GM18873 (cell line): Measurements from ENCODE around the gene CREB5.

Source experiments
- ATAC-seq: cut with Tn5 transposase; IDR thresholded peaks from one replicate; pipeline ENCODE4 v1.9.1; 2021; ENCODE audit warnings: mild to moderate bottlenecking, moderate library complexity, moderate number of reproducible peaks; ENCODE audit not compliant: unreplicated experiment, low FRiP score

Gene CREB5

GRCh38 chr7:28725045-28725642 lies 312.8 kb downstream of the CREB5 start:
- no peak for ATAC-seq

DNA sequence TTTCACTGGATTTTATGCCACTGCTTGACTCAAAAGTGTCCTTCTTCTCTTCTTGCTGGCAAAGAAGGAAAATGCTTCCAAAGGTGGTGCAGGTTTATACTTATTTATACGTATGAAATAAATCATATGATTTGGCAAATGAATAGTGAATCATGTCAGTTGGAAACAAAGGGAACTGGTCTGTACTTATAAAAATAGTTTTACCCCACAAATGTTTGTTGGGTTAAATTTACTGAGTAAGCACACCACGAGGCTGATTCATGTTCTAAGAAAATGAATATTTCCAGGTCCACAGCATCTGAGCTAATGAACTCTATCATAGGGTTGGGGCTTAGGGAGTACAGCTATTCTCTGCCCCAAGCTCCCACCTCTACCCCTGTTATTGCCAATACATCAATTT lies 313.6 kb downstream of the CREB5 start:
- ATAC-seq, result no peak

DNA sequence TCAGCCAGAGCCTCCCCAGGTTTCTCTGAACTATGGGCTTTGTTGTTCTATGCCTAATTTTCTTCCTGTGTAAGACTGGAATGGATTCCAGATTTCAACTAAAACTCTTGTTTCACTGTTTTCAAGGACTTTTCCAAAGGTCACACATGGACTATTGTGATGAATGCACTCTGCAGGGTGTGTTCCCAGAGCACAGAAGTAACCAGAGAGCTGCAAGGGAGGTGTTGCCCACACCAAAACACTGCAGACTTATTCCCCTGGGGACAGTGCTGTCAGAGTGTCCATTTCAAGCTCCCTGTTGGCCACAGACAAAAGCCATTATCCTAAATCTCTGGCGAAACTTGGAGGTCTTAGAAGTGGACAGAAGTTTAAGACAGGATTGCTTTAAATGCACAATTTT lies 314.2 kb downstream of the CREB5 start:
- no peak for ATAC-seq

- no peak for ATAC-seq
Measured at GRCh38 chr7:28729281-28729680, 317.0 kb downstream of the CREB5 start.

DNA sequence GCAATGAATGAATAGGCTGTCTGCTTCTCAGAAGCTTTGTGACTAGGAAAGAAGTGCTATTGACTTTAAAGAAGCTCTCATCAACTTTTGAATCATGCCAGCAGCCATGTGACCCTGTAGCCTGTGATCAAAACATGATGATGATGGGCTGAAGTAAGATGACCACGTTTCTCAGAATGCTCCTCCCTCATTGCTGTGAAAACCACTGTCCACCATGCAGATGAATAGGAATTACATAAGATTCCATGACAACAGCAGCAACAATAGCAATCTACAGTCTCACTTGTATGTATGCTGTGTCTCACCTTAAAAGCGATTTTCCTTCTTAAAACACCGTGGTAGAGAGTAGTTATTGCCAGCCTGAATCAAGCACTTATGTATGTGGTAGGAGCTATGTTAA lies 317.4 kb downstream of the CREB5 start:
- no peak for ATAC-seq

- ATAC-seq, result no peak
Measured at GRCh38 chr7:28731092-28731658, 318.9 kb downstream of the CREB5 start.

DNA sequence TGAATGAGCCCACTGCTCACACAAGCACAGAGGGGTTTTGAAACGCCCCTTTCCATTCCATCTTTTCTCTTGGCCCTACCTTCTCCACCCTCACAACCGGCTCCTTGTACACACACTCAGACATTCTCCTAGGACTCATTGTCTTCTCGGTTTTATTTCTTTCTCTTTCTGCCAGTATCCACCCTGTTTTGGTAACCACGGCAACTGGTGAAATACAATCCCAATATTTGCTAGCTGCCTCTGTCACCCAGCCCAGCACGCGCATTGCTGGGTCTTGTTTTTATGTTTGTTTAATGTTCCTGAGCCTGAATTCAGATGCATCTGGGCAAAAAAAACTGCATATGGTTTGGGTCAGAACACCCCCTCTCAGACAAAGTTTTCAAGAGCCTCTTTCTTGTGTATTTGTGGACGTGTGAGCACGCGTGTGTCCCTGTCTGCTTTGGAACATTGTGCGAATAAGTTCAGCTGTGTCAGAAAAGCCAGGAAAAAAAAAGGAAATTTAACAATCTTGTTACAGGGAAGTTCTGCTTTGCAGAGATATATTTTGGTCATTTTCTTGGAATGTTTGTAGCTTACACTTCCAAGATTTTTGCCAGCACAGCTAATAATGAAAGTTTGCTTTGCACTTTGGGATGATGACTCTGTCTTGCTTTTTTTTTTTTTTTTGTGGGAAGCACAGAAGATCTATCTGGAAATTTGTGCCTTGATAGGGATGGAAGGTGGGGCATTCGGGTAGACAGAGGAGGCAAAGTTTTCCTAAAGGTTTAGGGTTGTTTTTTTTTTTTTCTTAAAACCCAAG lies 320.0 kb downstream of the CREB5 start:
- no peak for ATAC-seq

DNA sequence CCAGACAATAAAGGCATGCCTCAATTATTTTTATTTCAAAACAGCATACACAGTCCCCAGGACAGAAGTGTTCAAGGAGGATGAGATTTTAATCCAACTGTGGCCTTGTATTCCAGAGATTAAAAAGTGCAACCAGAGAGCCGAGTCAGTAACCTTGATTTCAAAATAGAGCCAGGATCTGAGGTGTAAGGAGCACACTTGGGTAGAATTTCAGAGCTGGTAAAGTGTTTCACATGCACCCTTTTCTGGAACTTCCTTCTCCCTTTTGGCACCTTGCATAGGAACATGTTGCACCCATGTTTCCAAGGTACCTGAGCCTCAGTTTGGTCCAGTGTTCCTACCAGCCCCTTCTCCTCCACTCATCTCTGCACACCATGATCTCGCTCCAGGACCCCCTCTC lies 320.7 kb downstream of the CREB5 start:
- no peak for ATAC-seq

GRCh38 chr7:28738412-28738811 lies 326.1 kb downstream of the CREB5 start:
- no peak for ATAC-seq

DNA sequence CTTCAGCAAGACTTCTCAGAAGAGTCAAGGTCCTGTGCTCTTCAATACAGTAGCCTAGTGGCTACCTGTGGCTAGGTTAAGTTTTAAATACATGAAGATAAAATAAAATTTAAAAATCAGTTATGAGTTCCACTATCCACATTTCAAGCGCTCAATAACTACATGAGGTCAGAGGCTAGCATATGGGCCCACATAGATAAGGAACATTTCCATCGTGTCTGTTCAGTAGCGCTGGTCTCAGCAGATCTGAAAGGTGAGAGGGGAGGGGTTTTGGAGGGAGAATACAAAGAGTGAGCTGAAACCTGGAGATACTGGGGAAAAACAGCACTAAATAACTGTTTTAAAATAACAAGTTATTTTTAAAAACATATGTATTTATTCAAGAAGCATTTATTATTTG lies 326.8 kb downstream of the CREB5 start:
- ATAC-seq, result no peak

GRCh38 chr7:28739826-28740225 lies 327.5 kb downstream of the CREB5 start:
- no peak for ATAC-seq

DNA sequence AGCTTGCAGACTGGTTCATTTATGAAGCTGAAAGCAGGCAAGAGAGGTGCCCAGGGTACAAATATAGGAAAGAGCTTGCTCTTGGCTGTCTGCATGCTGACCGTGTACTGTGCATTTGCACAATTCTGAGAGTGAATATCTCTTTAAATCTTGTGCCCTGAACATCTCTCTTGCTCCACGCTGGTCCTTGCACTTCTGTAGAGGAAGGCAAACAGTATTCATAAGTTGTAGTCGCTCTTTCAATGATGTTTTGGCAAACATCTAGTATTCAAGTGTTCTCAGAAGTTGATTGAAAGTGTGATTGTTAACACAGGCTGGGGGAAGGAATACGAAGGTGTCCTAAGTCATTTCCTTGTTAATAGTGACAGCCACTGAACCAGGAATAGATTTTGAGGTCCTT lies 332.6 kb downstream of the CREB5 start:
- no peak for ATAC-seq

GRCh38 chr7:28745351-28745750 lies 333.0 kb downstream of the CREB5 start:
- no peak for ATAC-seq

- no peak for ATAC-seq
Measured at GRCh38 chr7:28747404-28747803, 335.1 kb downstream of the CREB5 start.

DNA sequence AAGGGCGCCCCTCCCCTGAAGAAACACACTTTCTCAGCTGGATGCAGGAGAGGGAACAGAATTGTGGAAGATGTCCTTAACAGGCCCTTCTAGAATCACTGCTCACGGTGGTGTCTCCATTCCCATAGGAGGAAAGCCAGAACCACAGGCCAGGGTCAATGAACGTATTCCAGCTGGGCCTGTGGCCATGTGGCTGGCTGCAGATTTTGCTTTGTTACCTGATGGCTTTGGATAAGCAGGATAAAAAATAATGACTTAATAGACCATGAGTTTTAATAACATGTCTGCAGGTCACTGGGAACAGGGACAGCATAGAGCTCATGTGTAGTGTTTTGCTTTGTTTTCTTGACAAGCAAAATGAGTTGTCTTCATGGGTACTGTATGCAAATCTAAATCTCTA lies 335.5 kb downstream of the CREB5 start:
- ATAC-seq, result no peak

GRCh38 chr7:28748346-28748745 lies 336.0 kb downstream of the CREB5 start:
- ATAC-seq, result no peak

- no peak for ATAC-seq
Measured at GRCh38 chr7:28748933-28749584, 336.7 kb downstream of the CREB5 start.

- no peak for ATAC-seq
Measured at GRCh38 chr7:28749638-28750037, 337.3 kb downstream of the CREB5 start.

GRCh38 chr7:28750981-28751380 lies 338.7 kb downstream of the CREB5 start:
- no peak for ATAC-seq

DNA sequence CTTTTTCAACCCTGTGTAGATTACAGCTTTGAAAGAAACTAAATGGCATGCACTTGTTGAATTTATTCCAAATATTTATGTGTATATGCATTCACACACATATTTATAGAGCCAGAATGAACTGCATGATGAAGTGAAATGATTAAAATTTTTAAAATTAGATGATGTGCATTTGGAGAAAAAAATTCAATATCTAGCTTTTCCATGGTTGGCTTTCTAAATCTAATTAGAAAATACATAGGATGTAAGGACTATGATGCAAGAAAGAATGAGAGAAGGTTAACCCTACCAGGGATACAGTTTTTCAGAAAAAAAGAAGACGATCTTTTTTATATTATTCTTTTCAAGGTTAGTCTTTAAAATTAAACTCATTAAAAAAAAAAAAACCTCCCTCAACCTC lies 341.3 kb downstream of the CREB5 start:
- ATAC-seq, result no peak

DNA sequence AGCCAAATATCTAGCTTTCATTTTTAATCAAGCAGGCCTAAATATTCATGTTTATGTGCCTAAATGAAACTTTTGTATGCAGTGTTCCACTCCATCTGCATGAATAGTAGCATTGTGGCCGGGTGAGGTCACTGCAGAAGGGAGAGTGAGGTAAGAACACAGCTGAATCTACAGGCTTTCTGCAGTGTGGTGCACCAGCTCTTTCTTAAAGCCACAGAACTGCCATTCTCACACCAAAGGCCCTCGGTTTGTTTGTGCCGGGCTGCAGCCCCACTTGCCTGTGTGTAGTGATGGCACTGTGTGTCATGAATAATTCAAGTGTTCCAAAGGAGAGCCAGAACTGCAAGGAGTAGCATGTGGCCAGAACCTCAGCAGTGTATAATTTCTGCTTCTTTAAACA lies 341.7 kb downstream of the CREB5 start:
- ATAC-seq, result no peak
